ENCODE measurements around the gene ZNG1A.
"Not testable (repeated sequence)": the region's sequence is repeated elsewhere in the genome, so short reads cannot be mapped to it uniquely, and the experiment has no call there.

Gene ZNG1A

DNA sequence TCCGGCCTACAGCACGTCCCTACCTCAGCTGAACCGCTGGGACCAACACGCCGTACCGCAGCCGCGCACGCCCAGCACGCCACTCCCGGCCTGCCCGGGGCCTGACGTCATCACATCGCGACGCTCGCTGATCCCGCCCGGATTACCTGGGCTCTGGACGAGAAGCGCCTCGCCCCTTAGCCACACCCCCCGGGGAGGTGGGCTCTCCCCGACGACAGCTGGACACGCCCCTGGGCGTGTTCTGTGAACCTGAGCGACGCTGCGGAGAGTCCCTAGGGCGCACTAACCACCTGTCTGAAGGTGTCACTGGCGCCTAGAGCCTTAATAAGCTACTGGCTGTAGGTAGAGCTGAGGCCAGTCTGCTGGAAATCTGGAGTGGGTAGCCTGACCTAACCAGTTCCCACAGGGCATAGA, at the start of gene ZNG1A:
ZNG1A (minus strand) TSS at position 87 of the 414 bp plus-strand sequence. CDS start 87 bp downstream, outside the sequence.
- DNase-seq (ENCODE audit: low spot score), result not testable (repeated sequence)

GRCh38 chr9:227860-228259, 49.0 kb upstream of the ZNG1A start:
- DNase-seq (ENCODE audit: low spot score), result no peak

GRCh38 chr9:224582-225520, 46.0 kb upstream of the ZNG1A start:
- DNase-seq (ENCODE audit: low spot score), result no peak

DNA sequence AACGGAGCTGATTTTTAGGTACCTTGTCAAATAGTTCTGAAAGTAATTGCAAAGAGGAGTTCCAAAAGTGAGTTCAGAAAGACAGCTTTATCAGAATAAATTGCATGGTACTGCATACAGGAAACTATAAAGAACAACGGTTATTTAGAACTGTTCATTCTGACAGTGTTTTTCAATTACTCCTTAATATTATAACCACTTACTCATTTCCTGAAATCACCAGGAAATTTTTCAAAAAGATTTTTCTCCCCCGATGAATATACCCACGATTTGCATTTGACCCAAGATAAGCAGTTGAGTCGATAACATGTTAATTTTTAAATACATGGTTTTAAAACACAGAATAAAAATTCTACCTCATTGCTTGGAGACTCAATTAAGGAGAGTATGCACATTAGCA, 45.2 kb upstream of the ZNG1A start:
- no peak for DNase-seq (ENCODE audit: low spot score)

GRCh38 chr9:223152-223551, 44.3 kb upstream of the ZNG1A start:
- DNase-seq (ENCODE audit: low spot score), result no peak

DNA sequence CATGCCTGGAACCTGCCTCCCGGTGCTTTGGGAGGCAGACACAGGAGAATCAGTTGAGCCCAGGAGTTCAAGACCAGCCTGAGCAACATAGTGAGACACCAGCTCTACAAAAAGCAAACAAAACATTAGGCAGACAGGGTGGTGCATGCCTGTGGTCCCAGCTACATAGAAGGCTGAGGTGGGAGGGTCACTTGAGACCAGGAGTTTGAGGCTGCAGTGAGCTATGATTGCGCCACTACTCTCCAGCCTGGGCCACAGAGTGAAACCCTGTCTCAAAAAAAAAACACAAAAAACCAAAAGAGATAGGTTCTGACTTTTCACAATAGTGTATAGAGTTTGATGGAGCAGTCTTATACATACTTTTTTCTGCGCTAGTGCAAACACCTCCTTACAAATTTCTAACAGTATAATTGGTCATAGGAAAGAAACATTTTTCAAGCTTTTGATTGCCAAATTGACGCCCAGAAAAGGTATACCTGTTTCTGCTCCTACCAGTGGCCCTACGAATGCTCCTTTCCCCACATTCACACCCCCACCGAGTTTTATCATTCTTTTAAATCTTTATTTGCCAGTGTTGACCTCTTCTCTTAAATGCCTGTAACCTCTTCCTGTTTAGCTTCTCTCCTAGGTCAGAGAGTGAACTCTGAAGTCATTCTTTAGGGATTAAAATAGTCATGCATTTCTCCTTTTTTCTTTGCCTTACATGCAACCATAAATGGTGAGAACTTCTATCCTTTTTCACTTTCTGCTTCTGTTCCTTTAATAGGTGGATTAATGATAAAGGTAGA, 43.3 kb upstream of the ZNG1A start:
- no peak for DNase-seq (ENCODE audit: low spot score)

DNA sequence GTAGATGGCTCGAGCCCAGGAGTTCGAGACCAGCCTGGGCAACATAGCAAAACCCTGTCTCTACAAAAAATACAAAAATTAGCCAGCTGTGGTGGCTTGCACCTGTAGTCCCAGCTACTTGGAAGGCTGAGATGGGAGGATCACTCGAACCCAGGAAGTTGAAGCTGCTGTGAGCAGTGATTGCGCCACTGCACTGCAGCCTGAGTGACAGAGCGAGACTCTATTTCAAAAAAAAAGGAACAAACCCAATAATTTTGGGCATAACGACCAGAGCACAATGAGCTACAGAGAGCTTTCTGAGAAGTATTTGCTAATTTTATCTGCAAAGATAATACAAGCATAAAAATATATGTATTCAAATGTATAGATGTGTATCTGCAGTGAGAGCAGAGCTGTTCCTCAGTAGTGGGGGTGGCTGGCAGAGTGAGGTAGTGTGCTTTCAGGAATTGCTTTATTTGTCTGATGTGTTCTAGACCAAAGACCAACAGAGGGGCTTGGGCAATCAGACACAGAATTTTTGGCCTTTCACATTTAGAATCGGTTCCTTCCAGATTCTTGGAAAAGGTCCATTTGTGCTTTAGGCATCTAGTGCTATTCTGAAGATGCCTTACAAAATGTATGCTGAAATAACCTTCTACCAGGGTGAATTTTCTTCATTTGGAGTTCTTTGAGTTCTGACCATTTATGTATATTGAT, 41.0 kb upstream of the ZNG1A start:
- DNase-seq (ENCODE audit: low spot score), result no peak

GRCh38 chr9:219036-219435, 40.2 kb upstream of the ZNG1A start:
- not testable (repeated sequence) for DNase-seq (ENCODE audit: low spot score)

- DNase-seq (ENCODE audit: low spot score), result no peak
Observed at GRCh38 chr9:217950-218349, 39.1 kb upstream of the ZNG1A start.

DNA sequence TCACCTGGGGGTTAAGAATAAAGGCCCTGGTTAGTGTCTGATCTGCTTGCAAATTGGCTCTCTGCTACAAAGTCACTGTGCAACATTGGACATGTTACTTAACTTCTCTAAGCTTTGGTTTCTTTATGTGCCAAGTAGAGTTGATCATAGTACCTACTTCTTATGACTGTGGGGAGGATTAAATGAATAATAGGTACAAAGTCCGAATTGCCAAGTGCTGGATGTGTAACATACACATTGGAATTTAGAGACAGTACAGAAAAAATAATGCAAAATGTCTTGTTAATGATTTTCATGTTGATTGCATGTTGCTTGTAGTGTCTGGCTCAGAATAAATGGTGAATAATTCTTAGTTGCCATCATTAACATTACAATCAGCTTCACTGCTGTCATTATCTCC, 38.0 kb upstream of the ZNG1A start:
- DNase-seq (ENCODE audit: low spot score), result no peak

- DNase-seq (ENCODE audit: low spot score), result no peak
Observed at GRCh38 chr9:215631-216155, 36.8 kb upstream of the ZNG1A start.

- peak; percentile 54 for DNase-seq (ENCODE audit: low spot score)
Observed at GRCh38 chr9:214648-215493, 36.0 kb upstream of the ZNG1A start, which contains the start of gene DOCK8. Gene DOCK8, plus strand, starts transcription at chr9:214865. Its CDS starts 112 bp downstream, at chr9:214977.

- DNase-seq (ENCODE audit: low spot score), result no peak
Observed at GRCh38 chr9:214351-214647, 35.4 kb upstream of the ZNG1A start.

- DNase-seq (ENCODE audit: low spot score), result not testable (repeated sequence)
Observed at GRCh38 chr9:213901-214300, 35.0 kb upstream of the ZNG1A start.

- no peak for DNase-seq (ENCODE audit: low spot score)
Observed at GRCh38 chr9:212297-212696, 33.4 kb upstream of the ZNG1A start.

- no peak for DNase-seq (ENCODE audit: low spot score)
Observed at GRCh38 chr9:211557-211956, 32.7 kb upstream of the ZNG1A start.

DNA sequence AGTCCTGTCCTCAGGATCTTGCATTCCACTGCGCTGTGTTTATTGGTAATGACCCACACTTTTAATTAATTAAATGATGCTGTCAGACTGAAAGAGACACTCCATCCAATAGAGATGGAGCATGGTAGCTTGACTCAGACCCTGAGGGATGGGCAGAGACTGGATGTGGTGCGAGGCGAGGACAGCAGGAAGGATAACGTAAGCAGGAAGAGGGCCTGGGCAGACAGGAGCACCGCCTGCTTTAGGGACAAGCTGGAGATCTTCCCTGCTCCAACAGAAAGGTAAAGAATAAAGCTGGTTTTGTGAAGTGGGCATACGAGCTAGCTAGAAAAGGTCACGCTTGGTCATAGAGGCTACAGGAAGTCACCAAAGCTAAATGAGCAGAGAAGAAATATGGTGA, 32.2 kb upstream of the ZNG1A start:
- no peak for DNase-seq (ENCODE audit: low spot score)

DNA sequence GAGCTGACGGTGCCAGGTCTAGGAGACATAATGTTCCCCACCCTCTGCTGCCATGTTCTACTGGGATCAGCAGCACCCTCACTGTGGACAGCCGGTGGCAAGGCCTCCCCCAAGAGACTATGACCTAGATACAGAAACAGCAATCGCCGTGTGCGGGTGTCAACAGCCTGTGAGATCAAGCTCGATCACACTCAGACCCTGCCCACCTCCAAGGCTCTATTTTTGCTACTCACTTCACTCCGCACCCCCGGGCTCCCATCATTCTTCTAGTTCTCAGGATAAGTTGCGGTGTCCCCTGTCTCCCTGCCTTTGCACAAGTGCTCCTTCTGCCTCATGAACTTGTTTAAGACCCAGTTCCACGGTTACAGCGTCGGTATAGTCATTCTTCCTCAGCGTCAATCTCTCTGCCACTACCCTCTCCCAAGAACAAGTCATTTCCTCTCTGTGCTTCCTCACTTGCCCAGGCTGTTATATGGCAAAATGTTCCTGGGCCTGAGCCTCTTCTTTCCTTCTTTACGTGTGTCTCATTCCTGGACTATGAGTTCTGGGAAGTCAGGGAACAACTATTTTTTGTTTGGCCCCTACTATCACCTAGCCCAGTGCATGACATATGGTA, 30.4 kb upstream of the ZNG1A start:
- no peak for DNase-seq (ENCODE audit: low spot score)

DNA sequence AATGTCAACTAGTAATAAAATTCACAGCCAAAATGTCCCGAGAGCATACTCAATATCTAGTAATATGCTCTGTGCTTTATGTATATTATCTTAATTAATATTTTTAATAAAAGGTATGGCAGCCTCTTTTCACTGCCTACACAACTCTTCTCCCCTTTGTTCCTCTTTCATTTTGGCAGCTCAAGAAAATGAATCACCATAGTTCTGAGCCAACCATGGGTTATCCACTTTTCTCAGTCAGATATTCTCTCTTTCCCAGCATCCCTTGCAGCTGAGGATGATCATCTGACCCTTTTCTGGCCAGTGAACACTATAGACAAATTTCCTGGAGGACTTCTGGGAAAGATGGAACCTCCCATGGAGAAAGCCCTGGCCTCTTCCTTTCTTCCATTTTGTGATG, 27.6 kb upstream of the ZNG1A start:
- DNase-seq (ENCODE audit: low spot score), result no peak

DNA sequence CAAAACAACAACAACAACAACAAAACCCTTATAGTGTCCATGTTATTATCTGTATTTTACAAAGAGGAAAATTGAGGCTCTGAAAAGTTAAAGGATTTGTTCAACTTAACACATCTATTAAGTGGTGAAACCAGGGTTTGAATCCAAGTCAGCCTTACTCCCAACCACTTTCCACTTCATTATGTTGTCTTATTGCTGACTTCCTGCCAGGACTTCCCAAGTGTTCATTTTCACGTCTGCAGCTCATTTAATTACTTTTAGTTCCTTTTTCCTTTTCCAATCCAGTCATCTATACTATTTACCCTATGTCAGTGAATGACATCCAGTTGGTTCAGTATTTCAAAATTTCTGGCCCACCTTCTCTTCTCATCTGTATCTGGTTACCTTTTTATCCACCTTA, 20.7 kb upstream of the ZNG1A start:
- DNase-seq (ENCODE audit: low spot score), result not testable (repeated sequence)

Data from HuH-7.5 (cell line).